HepG2 (cell line): ENCODE results near the gene IGHMBP2.

ENCODE experiments used
- CTCF ChIP-seq: sonication (generic); formaldehyde crosslinking; IDR thresholded peaks from 2 replicates; pipeline ENCODE4 v1.5.0; 2020; ENCODE audit warnings: mild to moderate bottlenecking, missing genetic modification reagents, moderate library complexity
- MAZ ChIP-seq, 2 experiments: sonication (generic) in 1 of 2; formaldehyde crosslinking in 1 of 2; IDR thresholded peaks; 2 replicates each; pipeline versions ENCODE4 v1.5.0 to v1.6.1; 2012 to 2020; ENCODE audit warnings: low read depth in 2 of 2, mild to moderate bottlenecking in 2 of 2, borderline replicate concordance in 1 of 2, improper control_type of control experiment in 1 of 2, low read length in 1 of 2, missing genetic modification reagents in 1 of 2, moderate library complexity in 1 of 2
- NR2F6 ChIP-seq, 2 experiments: IDR thresholded peaks; 2 replicates each; pipeline ENCODE4 v1.6.1; 2016; ENCODE audit warnings: antibody characterized with exemption in 1 of 2, mild to moderate bottlenecking in 1 of 2
- PHB2 ChIP-seq: fragments of 450-650 bp; IDR thresholded peaks from 2 replicates; pipeline ENCODE4 v1.6.1; 2018; ENCODE audit not compliant: partially characterized antibody
- RARG ChIP-seq: sonication (generic); formaldehyde crosslinking; IDR thresholded peaks from 2 replicates; pipeline ENCODE4 v1.4.0; 2020; ENCODE audit warnings: low read depth, mild to moderate bottlenecking, missing genetic modification reagents
- RXRB ChIP-seq: IDR thresholded peaks from 2 replicates; pipeline ENCODE4 v1.6.1; 2016; ENCODE audit warnings: borderline replicate concordance, missing genetic modification reagents, missing compliant biosample characterization
- TARDBP ChIP-seq: sonication (generic); formaldehyde crosslinking; IDR thresholded peaks from 2 replicates; pipeline ENCODE4 v1.8.0; 2022; ENCODE audit warnings: mild to moderate bottlenecking, missing genetic modification reagents
- ZBTB10 ChIP-seq: sonication (generic); formaldehyde crosslinking; IDR thresholded peaks from 2 replicates; pipeline ENCODE4 v1.4.0; 2020; ENCODE audit warnings: missing genetic modification reagents, borderline replicate concordance
- ZFX ChIP-seq: sonication (generic); formaldehyde crosslinking; IDR thresholded peaks from 2 replicates; pipeline ENCODE4 v1.4.0; 2020; ENCODE audit warnings: mild to moderate bottlenecking, low read depth, missing genetic modification reagents, moderate library complexity
- ZNF138 ChIP-seq: sonication (generic); formaldehyde crosslinking; IDR thresholded peaks from 2 replicates; pipeline ENCODE4 v1.5.0; 2020; ENCODE audit warnings: mild to moderate bottlenecking, low read depth, missing genetic modification reagents
- ZNF446 ChIP-seq: sonication (generic); formaldehyde crosslinking; IDR thresholded peaks from 2 replicates; pipeline ENCODE4 v1.5.0; 2020; ENCODE audit warnings: mild to moderate bottlenecking, missing genetic modification reagents
- ZNF451 ChIP-seq: sonication (generic); formaldehyde crosslinking; IDR thresholded peaks from 2 replicates; pipeline ENCODE4 v1.5.0; 2020; ENCODE audit warnings: mild to moderate bottlenecking, missing genetic modification reagents
- ZNF761 ChIP-seq: sonication (generic); formaldehyde crosslinking; conservative IDR thresholded peaks from 2 replicates; pipeline ENCODE4 v1.4.0; 2020; ENCODE audit warnings: mild to moderate bottlenecking, missing genetic modification reagents
- ZNF780A ChIP-seq: sonication (generic); formaldehyde crosslinking; IDR thresholded peaks from 2 replicates; pipeline ENCODE4 v1.8.0; 2022; ENCODE audit warnings: mild to moderate bottlenecking, missing genetic modification reagents, moderate library complexity

DNA sequence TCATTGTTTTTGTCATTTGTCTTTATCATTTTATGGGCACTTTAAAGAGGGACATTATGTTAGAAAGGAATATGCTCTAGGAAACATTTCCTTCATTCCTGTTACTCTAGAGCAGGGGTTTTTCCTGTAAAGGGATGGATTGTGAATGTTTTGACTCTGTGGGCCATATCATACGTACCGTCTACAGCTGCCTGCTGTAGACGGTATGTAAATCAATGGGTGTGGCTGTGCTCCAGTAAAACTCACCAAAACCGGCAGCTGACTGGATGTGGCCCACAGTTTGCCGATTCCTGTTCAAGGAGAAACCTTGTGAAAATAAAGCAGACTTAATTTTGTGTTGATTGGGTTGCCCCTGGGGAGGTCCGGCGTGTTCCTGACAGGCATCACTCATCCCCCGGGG, 7.3 kb downstream of the IGHMBP2 start:
- TF ChIP-seq ZNF138 (CRISPR knock-in tag): no peak
- TF ChIP-seq TARDBP (CRISPR knock-in tag): no peak
- no peak for TF ChIP-seq ZBTB10 (CRISPR knock-in tag)
- no peak for TF ChIP-seq ZNF451
- no peak for TF ChIP-seq RXRB
- no peak for TF ChIP-seq ZFX (CRISPR knock-in tag)
- TF ChIP-seq MAZ (IDR thresholded peaks at IDR 0.05; ENCODE audit: borderline replicate concordance, low read depth, low read length): no peak
- no peak for TF ChIP-seq MAZ (CRISPR knock-in tag; IDR thresholded peaks at IDR 0.05; ENCODE audit: low read depth)
- TF ChIP-seq PHB2: no peak
- TF ChIP-seq ZNF761: no peak
- no peak for TF ChIP-seq NR2F6 (IDR thresholded peaks at IDR 0.05)
- TF ChIP-seq NR2F6 (CRISPR knock-in tag; IDR thresholded peaks at IDR 0.05): no peak
- no peak for TF ChIP-seq ZNF446 (CRISPR knock-in tag)
- no peak for TF ChIP-seq CTCF
- no peak for TF ChIP-seq RARG (CRISPR knock-in tag)
- TF ChIP-seq ZNF780A (CRISPR knock-in tag): no peak
